IMR-90 (cell line): ENCODE results near the gene ICAM4. TPM values are rescaled to one million over a fixed set of nuclear protein-coding genes. Genes with fewer than 3 reads are reported as not detected.
A peak's percentile ranks its signal among the peaks of the same experiment; 100 is the strongest.

Experiments used
- ATAC-seq: fragments of 200-7000 bp; cut with Tn5 transposase; 2 replicates; pipeline ENCODE4 v1.9.1; 2020; ENCODE audit warnings: low read depth, mild to moderate bottlenecking, moderate library complexity
- BruUV-seq: library from RNA; stranded (reverse); fragments of 400-500 nt; replicated peaks from 2 replicates; lab custom pipeline; 2021; lab: Mats Ljungman, UMichigan
- CTCF ChIA-PET: fragments of 300-600 bp; formaldehyde crosslinking; extraction: SDS; loops from one replicate; lab custom pipeline; 2021; ENCODE audit warnings: antibody characterized with exemption; lab: Yijun Ruan, JAX
- POLR2A ChIA-PET: fragments of 300-600 bp; sonication (Branson Sonifier 250); formaldehyde crosslinking; loops from one replicate; lab custom pipeline; 2022; ENCODE audit warnings: antibody characterized with exemption; ENCODE audit not compliant: unreplicated experiment; lab: Charles Lee
- DNase-seq: peaks from one replicate; pipeline ENCODE4 v3.0.0; 2013
- H2AFZ ChIP-seq: replicated peaks from 2 replicates; pipeline ENCODE3; 2013; ENCODE audit warnings: low read length, mild to moderate bottlenecking; ENCODE audit not compliant: poor library complexity
- H2AK5ac ChIP-seq: 2 replicates; pipeline ENCODE4 v1.6.1; 2013; ENCODE audit warnings: low read depth, low read length, inconsistent platforms
- H2AK9ac ChIP-seq: replicated peaks from 2 replicates; pipeline ENCODE3; 2013; ENCODE audit warnings: mild to moderate bottlenecking, low read depth, low read length, moderate library complexity; ENCODE audit not compliant: poor library complexity
- H2BK120ac ChIP-seq: 2 replicates; pipeline ENCODE4 v1.6.1; 2013; ENCODE audit warnings: low read depth, low read length, inconsistent platforms
- H2BK15ac ChIP-seq: 3 replicates; pipeline ENCODE4 v1.6.1; 2013; ENCODE audit warnings: low read depth, low read length, inconsistent platforms
- H2BK20ac ChIP-seq: 2 replicates; pipeline ENCODE4 v1.6.1; 2013; ENCODE audit warnings: low read depth, mild to moderate bottlenecking, inconsistent platforms, low read length, moderate library complexity
- H2BK5ac ChIP-seq: 2 replicates; pipeline ENCODE4 v1.6.1; 2013; ENCODE audit warnings: mild to moderate bottlenecking, low read depth, low read length, inconsistent platforms; ENCODE audit not compliant: poor library complexity, severe bottlenecking
- H3K14ac ChIP-seq: replicated peaks from 2 replicates; pipeline ENCODE4 v1.6.1; 2013; ENCODE audit warnings: low read depth, low read length, inconsistent platforms
- H3K18ac ChIP-seq: 2 replicates; pipeline ENCODE4 v1.6.1; 2013; ENCODE audit warnings: low read depth, low read length, control low read depth
- H3K23ac ChIP-seq: 2 replicates; pipeline ENCODE4 v1.6.1; 2013; ENCODE audit warnings: low read depth, low read length, inconsistent platforms
- H3K27ac ChIP-seq: 2 replicates; pipeline ENCODE4 v1.5.1; 2013; ENCODE audit warnings: mild to moderate bottlenecking, control low read depth, low read length; ENCODE audit not compliant: insufficient read depth
- H3K27me3 ChIP-seq: 2 replicates; pipeline ENCODE4 v1.6.1; 2013; ENCODE audit warnings: low read length; ENCODE audit not compliant: control insufficient read depth, insufficient read depth
- H3K36me3 ChIP-seq: 2 replicates; pipeline ENCODE4 v1.6.1; 2013; ENCODE audit warnings: low read length, mixed read lengths; ENCODE audit not compliant: control insufficient read depth, insufficient read depth
- H3K4ac ChIP-seq: 2 replicates; pipeline ENCODE4 v1.6.1; 2013; ENCODE audit warnings: low read depth, low read length, inconsistent platforms
- H3K4me1 ChIP-seq: 2 replicates; pipeline ENCODE4 v1.6.1; 2013; ENCODE audit warnings: low read length, mixed read lengths; ENCODE audit not compliant: control insufficient read depth, insufficient read depth
- H3K4me2 ChIP-seq: 2 replicates; pipeline ENCODE4 v1.6.1; 2013; ENCODE audit warnings: low read depth, mild to moderate bottlenecking, control low read depth, low read length, moderate library complexity
- H3K4me3 ChIP-seq: 2 replicates; pipeline ENCODE4 v1.5.1; 2013; ENCODE audit warnings: low read depth, mild to moderate bottlenecking, control low read depth, low read length, moderate library complexity; ENCODE audit not compliant: insufficient read depth
- H3K56ac ChIP-seq: 2 replicates; pipeline ENCODE4 v1.6.1; 2013; ENCODE audit warnings: low read length, inconsistent platforms; ENCODE audit not compliant: insufficient read depth; ENCODE audit errors: extremely low read depth
- H3K79me1 ChIP-seq, 2 experiments: 2 replicates each; pipeline ENCODE4 v1.6.1; 2013; ENCODE audit warnings: low read length in 2 of 2, inconsistent platforms in 1 of 2, low read depth in 1 of 2
- H3K9ac ChIP-seq: 2 replicates; pipeline ENCODE4 v1.6.1; 2013; ENCODE audit warnings: low read depth, low read length, control low read depth
- H3K9me1 ChIP-seq: 2 replicates; pipeline ENCODE4 v1.6.1; 2013; ENCODE audit warnings: low read length, inconsistent platforms; ENCODE audit not compliant: insufficient read depth
- H3K9me3 ChIP-seq: 2 replicates; pipeline ENCODE4 v1.6.1; 2013; ENCODE audit warnings: low read length; ENCODE audit not compliant: control insufficient read depth, insufficient read depth
- H4K20me1 ChIP-seq: 2 replicates; pipeline ENCODE4 v1.6.1; 2013; ENCODE audit warnings: low read length, inconsistent platforms; ENCODE audit not compliant: insufficient read depth
- H4K5ac ChIP-seq: 2 replicates; pipeline ENCODE4 v1.6.1; 2013; ENCODE audit warnings: mild to moderate bottlenecking, low read depth, low read length, control low read depth
- H4K8ac ChIP-seq, 2 experiments: 2 replicates each; pipeline ENCODE4 v1.6.1; 2013; ENCODE audit warnings: low read depth in 2 of 2, low read length in 2 of 2, control low read depth in 1 of 2, inconsistent platforms in 1 of 2
- H4K91ac ChIP-seq: 2 replicates; pipeline ENCODE4 v1.6.1; 2013; ENCODE audit warnings: low read depth, low read length, inconsistent platforms; ENCODE audit not compliant: insufficient read depth
- BHLHE40 ChIP-seq: fragments of 150-350 bp; IDR thresholded peaks from 2 replicates; pipeline ENCODE4 v1.6.1; 2016; ENCODE audit warnings: mild to moderate bottlenecking, low read depth, low read length
- NFE2L2 ChIP-seq: fragments of 150-350 bp; IDR thresholded peaks from 2 replicates; pipeline ENCODE4 v1.6.1; 2016; ENCODE audit warnings: low read depth, mild to moderate bottlenecking, low read length
- RAD21 ChIP-seq: IDR thresholded peaks from 2 replicates; pipeline ENCODE4 v1.6.1; 2012; ENCODE audit warnings: low read length, improper control_type of control experiment
- RCOR1 ChIP-seq: IDR thresholded peaks from 2 replicates; pipeline ENCODE4 v1.6.1; 2012; ENCODE audit warnings: mild to moderate bottlenecking, low read length, improper control_type of control experiment; ENCODE audit not compliant: insufficient replicate concordance
- RFX5 ChIP-seq: IDR thresholded peaks from 2 replicates; pipeline ENCODE4 v1.8.0; 2012; ENCODE audit warnings: low read depth, mild to moderate bottlenecking, low read length, moderate library complexity
- SMC3 ChIP-seq: fragments of 150-350 bp; IDR thresholded peaks from 2 replicates; pipeline ENCODE4 v1.6.1; 2016; ENCODE audit warnings: low read depth, mild to moderate bottlenecking, antibody characterized with exemption, low read length, moderate library complexity
- WGBS, 2 experiments: methylation state at CpG; one replicate each; pipeline versions ENCODE4 v1.1.5 to v1.1.7; 2013; ENCODE audit warnings: missing lambda C conversion rate in 2 of 2; ENCODE audit not compliant: insufficient read length in 1 of 2; ENCODE audit errors: extremely low coverage in 2 of 2; 5-methylcytosine and 5-hydroxymethylcytosine counted together
- dilution Hi-C: fragments of 300-500 bp; cut with HindIII; formaldehyde crosslinking; loops from one replicate; pipeline ENCODE4 v1.14.3; 2018; ENCODE audit warnings: low sequenced_read_pairs; ENCODE audit not compliant: unreplicated experiment
- in situ Hi-C: fragments of 300-500 bp; cut with MboI; formaldehyde crosslinking; loops from 3 replicates; pipeline ENCODE4 v1.14.3; 2019; ENCODE audit warnings: low sequenced_read_pairs, inconsistent platforms, mixed read lengths
- intact Hi-C: fragments of 100-400 bp; cut with micrococcal nuclease; formaldehyde crosslinking; loops from 2 replicates; pipeline ENCODE4 v1.10.0; 2022
- polyA plus RNA-seq, 3 experiments: library from polyadenylated mRNA; depleted of rRNA; stranded (reverse); fragments of >200 nt; gene quantifications; 2 replicates each; pipeline ENCODE4 v1.2.3, GENCODE V29; 2012; ENCODE audit warnings: low replicate concordance in 1 of 3
- total RNA-seq: library from RNA; depleted of rRNA; stranded (reverse); fragments of >200 nt; gene quantifications from 2 replicates; pipeline ENCODE4 v1.2.3, GENCODE V29; 2012
- TF ChIP-seq, protein P1 (sequence below): conservative IDR thresholded peaks from 2 replicates; pipeline ENCODE4 v1.5.1; 2012; ENCODE audit warnings: mild to moderate bottlenecking, low read depth, low read length, improper control_type of control experiment

ICAM4 gene
- total and polyA plus RNA-seq, 2 of the 4 experiments (the other 2 are of a cell fraction): 2.3 to 4.0 TPM

DNA sequence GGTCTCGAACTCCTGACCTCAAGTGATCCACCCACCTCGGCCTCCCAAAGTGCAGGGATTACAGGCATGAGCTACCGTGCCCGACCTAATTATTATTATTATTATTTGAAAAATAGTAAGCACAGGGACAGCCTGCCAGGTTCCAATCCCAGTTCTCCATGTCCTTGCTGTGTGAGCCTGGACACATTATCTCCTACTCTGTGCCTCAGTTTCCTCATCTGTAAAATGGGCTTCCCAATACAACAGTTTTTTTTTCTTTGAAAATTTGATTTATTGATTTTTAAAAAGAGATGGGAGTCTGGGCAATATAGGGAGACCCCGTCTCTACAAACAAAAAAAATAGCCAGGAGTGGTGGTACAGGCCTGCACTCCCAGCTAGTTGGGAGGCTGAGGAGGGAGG is 19.6 kb downstream of the ICAM4 start:
- H3K9me1 ChIP-seq: peaks cover 10% of the 10 kb centered on the region; the same call in 1 of the 2 replicates
- intact Hi-C loops: no loop called here
- H2BK120ac ChIP-seq: peak overlapping the region; percentile 32; the same call in 1 of the 2 replicates
- H3K27me3 ChIP-seq: no peaks in the 10 kb centered on the region
- H3K23ac ChIP-seq: no peak overlapping the region
- CTCF ChIA-PET: no interaction called here
- no peak overlapping the region for H3K14ac ChIP-seq
- POLR2A ChIA-PET: interaction anchor here (0.5 kb wide), 1 partner anchor 230 kb away, joined by 4 read pairs; no protein-coding TSS in a partner anchor
- H3K4me3 ChIP-seq: no peak overlapping the region
- in situ Hi-C loops: no loop called here
- no peaks in the 10 kb centered on the region for H4K20me1 ChIP-seq
- no peaks in the 10 kb centered on the region for H3K9me3 ChIP-seq
- no TSS peak for BruUV-seq
- ATAC-seq (no peak), DNase-seq (no peak)
- H2AFZ ChIP-seq: no peak overlapping the region
- H3K36me3 ChIP-seq: peaks cover 10% of the 10 kb centered on the region
- no peak overlapping the region for H3K4me2 ChIP-seq
- H3K56ac ChIP-seq: no peak overlapping the region
- no peak overlapping the region; a peak in 1 of 4 replicates for H4K8ac ChIP-seq
- 100% methylated on average over 1 of the region's 5 CpGs; no CpG with 5 or more reads in 1 of the 2 experiments for WGBS, 2 experiments
- peaks cover 9% of the 10 kb centered on the region for H3K4me1 ChIP-seq
- H3K9ac ChIP-seq: no peak overlapping the region
- dilution Hi-C loops: no loop called here
- H2AK9ac ChIP-seq: no peak overlapping the region
- H3K4ac ChIP-seq: no peak overlapping the region
- 0 out of 4 replicates have a peak, but pooled peaks cover 0 to 4% of the 10 kb centered on the region in 2 experiments for H3K79me1 ChIP-seq
- no peak overlapping the region for H2BK15ac ChIP-seq
- no peak overlapping the region for H3K18ac ChIP-seq
- TF ChIP-seq, protein P1, sequence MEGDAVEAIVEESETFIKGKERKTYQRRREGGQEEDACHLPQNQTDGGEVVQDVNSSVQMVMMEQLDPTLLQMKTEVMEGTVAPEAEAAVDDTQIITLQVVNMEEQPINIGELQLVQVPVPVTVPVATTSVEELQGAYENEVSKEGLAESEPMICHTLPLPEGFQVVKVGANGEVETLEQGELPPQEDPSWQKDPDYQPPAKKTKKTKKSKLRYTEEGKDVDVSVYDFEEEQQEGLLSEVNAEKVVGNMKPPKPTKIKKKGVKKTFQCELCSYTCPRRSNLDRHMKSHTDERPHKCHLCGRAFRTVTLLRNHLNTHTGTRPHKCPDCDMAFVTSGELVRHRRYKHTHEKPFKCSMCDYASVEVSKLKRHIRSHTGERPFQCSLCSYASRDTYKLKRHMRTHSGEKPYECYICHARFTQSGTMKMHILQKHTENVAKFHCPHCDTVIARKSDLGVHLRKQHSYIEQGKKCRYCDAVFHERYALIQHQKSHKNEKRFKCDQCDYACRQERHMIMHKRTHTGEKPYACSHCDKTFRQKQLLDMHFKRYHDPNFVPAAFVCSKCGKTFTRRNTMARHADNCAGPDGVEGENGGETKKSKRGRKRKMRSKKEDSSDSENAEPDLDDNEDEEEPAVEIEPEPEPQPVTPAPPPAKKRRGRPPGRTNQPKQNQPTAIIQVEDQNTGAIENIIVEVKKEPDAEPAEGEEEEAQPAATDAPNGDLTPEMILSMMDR: no peak
- no peak for TF ChIP-seq NFE2L2
- TF ChIP-seq SMC3: no peak
- TF ChIP-seq RFX5: no peak
- TF ChIP-seq RCOR1: no peak
- no peak for TF ChIP-seq RAD21
- no peak for TF ChIP-seq BHLHE40
- no peak overlapping the region for H4K91ac ChIP-seq
- H2BK5ac ChIP-seq: no peak overlapping the region
- H4K5ac ChIP-seq: no peak overlapping the region
- no peak overlapping the region for H3K27ac ChIP-seq
- peak overlapping the region; percentile 35; the same call in 1 of the 2 replicates for H2BK20ac ChIP-seq
- H2AK5ac ChIP-seq: no peak overlapping the region
